HG02763 (cell line): Measurements from ENCODE around the gene CPLANE2.
"Not testable (repeated sequence)": the region's sequence is repeated elsewhere in the genome, so short reads cannot be mapped to it uniquely, and the experiment has no call there.

Experiments used
- ATAC-seq: cut with Tn5 transposase; IDR thresholded peaks from one replicate; pipeline ENCODE4 v1.9.1; 2021; ENCODE audit warnings: mild to moderate bottlenecking, moderate library complexity; ENCODE audit not compliant: unreplicated experiment

Gene CPLANE2

DNA sequence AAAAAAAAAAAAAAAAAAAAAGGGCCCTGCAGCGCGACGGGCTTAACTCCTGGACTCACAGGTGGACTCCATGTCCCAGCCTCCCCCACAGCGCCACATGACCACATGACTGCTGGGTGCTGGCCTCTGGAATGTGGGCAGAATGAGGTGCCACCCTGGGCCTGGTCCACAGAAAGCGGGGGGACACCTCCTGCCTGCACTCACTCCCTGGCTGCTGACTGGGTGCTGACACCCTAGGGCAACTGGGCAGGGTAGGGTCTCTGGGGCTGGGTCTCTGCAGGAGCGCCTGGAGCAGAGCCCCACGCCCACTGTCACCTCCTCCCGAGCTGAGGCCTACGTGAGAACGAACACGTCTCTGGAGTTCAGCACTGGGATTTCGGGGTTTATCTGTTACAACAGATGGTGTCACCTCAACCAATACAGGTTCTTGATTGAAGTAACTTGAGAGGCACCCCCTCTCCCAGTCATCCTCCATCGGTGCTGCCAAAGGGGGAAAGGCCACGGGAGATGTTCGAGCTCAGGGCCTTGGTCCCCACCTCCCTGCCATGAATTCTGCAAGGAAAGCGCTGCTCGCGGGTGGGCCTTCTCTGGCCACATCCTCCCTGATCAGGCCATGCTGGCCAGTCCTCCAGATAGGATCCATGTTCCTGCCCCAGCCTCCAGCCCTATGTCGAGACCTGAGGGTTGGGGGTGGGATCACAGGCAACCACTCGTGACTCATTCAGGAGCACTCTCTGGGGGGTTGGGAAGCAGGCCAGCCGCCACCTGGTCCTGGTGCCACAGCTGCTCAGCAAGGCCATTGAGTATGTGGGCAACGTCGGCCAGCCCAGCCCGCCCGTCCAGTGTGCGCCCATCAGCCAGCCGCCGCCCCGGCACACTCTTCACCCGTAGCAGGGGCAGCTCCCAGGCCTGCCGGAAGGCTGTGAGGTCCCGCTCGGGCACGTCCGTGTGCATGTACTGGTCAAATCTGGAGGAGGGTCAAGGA, 5.4 kb downstream of the CPLANE2 start:
- no peak for ATAC-seq

DNA sequence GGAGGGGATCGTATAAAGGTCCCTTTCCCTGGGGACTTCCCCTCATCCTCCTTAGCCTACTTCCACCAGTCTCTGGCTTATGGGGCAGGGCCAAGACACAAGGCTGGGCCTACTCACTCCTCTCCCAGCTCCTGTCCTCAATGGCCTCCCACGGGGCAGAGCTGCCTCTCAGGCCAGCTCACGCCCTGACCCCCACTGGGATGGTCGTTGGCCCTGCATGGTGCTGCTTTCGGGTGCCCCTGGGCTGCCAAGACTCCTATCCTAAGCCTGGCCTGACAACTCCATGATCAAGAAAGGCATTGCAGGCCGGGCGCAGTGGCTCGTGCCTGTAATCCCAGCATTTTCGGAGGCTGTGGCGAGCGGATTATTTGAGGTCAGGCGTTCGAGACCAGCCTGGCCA, 6.2 kb downstream of the CPLANE2 start:
- ATAC-seq = no peak

GRCh38 chr1:16229976-16230740, 6.8 kb downstream of the CPLANE2 start:
- ATAC-seq = no peak

GRCh38 chr1:16226490-16227179, 10.3 kb downstream of the CPLANE2 start:
- ATAC-seq = no peak

DNA sequence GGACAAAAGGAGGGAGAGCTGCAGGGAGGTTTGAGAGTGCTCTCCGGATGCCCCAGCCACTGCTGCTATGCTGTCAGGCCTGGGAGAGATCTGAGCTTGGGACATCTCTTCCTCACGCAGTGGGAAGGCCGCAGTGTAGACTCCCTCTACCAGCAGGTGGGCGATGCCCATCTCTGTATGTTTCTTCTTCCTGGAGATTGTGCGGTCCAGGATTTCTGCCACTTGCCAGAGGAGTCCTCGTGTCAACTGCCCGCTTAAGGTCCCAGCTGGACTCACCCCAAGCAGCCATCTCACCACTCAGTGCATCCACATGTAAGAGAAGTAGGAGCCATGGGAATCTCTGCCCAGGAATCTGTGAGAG, 10.9 kb downstream of the CPLANE2 start:
- ATAC-seq = no peak

- ATAC-seq = no peak
These were observed 12.5 kb downstream of the CPLANE2 start for GRCh38 chr1:16224472-16224871.

GRCh38 chr1:16222716-16223115, 14.3 kb downstream of the CPLANE2 start:
- ATAC-seq = not testable (repeated sequence)

DNA sequence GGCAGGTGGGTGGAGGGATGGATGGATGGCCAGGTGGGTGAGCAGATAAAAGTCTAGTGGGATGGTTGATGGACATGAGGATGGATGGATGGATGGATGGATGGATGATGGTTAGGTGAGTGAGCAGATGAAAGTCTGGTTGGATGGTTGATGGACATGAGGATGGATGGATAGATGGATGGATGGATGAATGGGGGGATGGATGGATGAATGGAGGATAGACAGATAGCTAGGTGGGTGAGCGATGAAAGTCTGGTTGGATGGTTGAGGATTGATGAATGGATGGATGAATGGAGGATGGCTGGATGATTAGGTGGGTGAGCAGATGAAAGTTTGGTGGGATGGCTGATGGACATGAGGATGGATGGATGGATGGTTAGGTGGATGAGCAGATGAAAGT, 15.5 kb downstream of the CPLANE2 start:
- ATAC-seq = no peak

DNA sequence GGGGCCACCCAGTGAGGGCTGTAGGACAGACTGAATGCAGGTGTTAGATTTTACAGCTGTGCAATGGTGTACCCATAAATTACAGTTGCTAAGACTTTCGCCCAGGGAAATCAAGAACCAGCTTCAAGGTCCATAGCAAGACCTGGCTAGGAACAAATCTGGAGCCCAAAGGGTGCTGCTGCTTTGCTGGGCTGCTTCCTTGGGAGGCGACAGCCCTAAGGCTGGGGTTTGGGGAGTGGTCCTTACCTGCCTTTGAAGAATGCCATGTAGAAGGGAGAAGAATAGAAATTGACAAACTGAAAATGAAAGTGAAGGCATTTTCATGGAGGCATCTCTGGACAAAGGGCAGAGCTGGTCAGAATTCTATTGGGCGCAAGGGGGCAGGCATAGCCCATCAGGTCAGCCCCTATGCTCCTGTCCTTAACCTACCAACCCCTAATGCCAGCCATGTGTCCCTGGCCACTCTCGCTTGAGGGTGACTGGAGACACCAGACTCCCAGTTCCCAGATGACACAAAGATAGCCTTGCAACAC, 16.9 kb downstream of the CPLANE2 start:
- ATAC-seq = no peak

DNA sequence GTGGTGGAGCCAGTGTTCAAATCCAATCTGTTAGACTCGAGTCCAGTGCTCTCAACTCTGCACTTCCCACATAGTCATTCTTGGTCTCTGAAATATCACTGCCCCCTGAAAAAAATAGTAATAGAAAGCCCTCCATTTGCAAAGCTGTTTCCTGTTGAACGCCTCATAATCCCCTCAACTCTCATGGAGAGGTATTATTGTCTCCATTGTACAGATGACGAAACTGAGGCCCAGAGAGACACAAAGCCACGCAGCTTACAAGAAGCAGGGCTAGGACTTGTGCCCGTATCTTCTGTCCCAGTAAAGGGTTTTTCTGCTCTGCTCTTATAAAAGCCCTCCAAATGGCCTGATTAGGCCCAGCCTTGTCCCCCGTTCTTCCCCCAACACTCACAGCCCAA, 18.3 kb downstream of the CPLANE2 start:
- no peak for ATAC-seq

DNA sequence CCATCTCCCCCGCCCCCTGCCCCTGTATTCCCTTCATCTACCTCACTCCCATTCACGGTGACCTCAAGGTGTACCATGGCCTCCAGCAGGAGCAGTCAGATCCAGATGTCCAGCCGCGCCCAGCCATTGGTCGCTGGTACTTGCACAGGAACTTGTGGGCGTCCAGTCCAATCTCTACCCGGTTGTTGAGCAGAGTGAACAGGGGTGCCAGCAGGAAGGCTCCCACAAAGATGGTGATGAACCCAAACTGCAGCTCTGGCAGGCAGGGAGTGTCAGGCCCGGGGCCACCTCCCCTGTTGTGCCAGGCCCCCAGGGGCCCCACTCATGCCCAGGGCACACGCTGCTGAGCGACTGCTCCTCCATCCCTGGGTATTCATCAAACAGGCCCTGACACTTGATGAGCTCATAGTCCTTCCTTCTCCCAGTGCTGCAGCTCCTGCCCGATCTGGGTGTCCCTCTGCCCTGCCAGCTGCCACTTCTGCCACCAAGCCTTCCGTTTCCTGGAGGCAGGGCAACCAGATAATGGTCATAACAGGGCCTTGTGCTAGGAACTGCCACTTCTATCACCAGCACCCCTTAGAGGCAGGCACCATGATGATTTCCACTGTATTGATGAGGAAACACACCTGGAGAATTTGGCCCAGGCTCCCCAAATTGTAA, 18.8 kb downstream of the CPLANE2 start:
- no peak for ATAC-seq

GRCh38 chr1:16217061-16217785, 19.8 kb downstream of the CPLANE2 start:
- peak; percentile 92 for ATAC-seq

DNA sequence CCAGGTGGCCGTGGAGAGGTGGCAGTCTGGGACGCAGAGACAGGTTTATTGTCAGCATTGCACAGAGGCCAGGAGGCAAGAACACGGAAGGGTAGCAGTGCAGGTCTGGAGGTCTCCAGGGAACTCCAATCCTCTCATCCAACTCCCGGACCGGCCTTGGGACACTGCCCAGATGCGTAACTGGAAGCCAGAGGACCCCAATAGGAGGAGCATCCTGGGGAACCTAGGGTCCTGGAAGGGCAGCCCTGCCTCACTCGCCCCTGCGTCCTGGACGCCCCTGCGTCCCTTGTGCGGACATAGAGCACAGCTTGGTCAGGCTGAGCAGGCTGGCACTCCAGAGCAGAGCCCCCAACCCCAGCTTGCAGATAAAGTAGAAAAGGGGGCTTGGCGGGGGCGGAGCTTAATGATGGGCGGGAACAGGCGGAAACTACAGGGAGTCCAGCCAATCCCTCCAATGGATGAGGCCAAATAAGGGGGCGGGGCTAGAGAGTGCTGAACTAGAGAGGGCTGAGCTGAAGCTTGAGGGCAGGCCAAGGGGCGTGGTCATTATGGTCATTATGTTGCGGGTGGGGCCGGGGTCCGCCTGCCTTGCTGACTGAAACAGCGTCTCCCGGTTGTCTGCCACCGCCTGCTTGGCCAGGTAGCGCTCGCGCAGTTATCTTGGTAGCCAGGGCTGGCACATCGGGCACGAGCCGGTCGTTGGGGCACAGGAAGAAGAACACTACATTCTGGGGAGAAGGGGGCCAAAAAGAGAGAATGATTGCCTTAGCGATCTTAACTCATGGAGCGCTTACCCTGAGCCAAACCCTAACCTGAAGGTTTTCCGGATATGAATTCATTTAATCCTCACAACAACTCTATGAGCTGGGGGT, 20.9 kb downstream of the CPLANE2 start:
- ATAC-seq = no peak

DNA sequence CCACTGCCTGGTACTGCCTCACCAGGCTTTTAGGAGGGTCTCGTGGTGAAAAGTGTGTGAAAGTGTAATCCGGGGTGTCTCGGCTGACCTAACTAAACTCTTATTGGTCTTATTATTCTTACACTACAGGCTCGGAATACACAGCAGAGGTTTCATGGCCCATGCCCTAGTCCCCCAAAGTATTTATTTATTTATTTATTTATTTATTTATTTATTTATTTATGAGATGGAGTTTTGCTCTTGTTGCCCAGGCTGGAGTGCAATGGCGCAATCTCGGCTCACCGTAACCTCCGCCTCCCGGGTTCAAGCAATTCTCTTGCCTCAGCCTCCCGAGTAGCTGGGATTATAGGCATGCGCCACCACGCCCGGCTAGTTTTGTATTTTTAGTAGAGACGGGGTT, 21.7 kb downstream of the CPLANE2 start:
- not testable (repeated sequence) for ATAC-seq

- not testable (repeated sequence) for ATAC-seq
These were observed 23.4 kb downstream of the CPLANE2 start for GRCh38 chr1:16213544-16213943.

DNA sequence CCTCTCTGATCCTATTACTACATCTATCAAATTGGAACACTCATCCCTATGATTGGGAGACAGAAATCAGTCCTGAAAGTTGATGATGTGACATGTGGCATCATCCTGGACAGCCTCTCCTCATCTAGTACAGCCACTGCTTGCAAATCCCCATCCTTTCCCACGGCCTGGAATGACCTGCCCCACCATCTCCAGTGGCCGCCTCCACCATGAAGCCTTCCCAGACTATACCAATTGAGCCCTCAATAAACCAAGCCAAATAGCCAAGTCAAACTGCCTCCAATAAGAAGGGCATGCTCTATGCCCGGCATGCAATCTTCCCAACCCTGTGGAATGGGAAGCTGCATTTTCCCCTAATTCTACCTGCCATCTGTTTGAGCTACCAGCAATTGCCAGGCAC, 24.0 kb downstream of the CPLANE2 start:
- no peak for ATAC-seq

DNA sequence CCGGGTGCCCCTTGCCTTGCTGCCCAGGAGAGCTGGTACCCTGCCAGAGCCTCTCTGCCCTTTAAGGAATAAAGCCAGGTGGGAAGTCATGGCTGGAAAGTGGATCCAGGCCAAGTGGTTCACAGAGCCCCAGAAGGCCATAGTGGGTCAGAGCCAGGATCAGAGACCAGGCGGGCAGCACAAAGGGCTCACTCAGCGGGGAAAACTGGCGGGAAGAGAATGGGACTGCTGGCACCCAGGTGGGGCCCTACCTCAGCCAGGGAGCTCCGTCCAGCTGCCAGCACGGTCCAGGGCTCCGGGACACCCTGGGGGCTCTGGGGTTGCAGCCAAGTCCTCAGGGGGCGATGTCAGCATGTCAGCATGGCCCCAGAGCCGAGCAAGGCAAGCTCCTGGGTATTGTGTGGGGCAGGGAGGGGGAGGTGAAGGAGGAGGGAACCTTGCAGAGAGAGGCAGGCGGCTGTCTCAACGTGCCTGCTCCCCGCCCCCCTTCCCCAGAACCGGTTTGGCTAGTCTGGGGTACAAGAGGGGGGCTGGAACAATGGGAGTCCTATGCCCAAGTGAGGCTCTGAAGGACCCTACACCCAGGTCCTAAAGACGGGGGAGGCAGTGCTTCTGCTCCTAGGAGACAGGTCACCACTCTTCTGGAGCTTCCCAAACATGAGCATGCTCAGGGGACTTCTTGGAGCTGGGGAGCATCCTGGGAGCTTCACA, 24.6 kb downstream of the CPLANE2 start, which contains the start of gene ARHGEF19:
Gene ARHGEF19 (minus strand): TSS at position 402 of the 711 bp plus-strand sequence. CDS start 3,598 bp downstream, outside the sequence.
- ATAC-seq = no peak

DNA sequence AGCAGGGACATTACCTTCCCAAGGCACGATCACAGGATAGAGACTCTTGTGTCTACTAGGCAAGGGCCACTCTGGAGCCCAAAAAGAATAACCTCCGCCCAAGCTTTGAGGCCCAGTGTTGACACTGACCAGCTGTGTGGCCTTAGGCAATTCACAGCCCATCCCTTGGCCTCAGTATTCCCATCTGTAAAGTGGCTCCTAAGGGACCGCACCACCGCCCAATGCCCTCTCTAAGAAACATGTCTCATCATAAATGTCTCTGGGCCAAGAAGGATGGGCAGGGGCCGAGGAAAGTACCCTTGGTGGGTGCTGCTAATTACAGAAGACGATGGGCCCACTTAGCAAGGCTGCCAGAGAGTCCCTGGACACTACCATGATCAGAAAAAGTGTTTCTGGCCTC, 25.2 kb downstream of the CPLANE2 start:
- no peak for ATAC-seq
